HG03175 (cell line): ENCODE results near the gene POLR3G.

ENCODE experiments used
- ATAC-seq: cut with Tn5 transposase; IDR thresholded peaks from one replicate; pipeline ENCODE4 v1.9.1; 2021; ENCODE audit warnings: mild to moderate bottlenecking, moderate library complexity; ENCODE audit not compliant: unreplicated experiment

POLR3G gene

GRCh38 chr5:90474235-90475107, at the start of gene POLR3G, which contains the start of gene MBLAC2:
Gene POLR3G, plus strand, starts transcription at chr5:90474864. Its CDS starts 10,704 bp downstream, at chr5:90485568.
Gene MBLAC2, minus strand, starts transcription at chr5:90474771. Its CDS starts 479 bp downstream, at chr5:90474292.
- peak; percentile 85 for ATAC-seq

GRCh38 chr5:90434116-90434714, 40.4 kb upstream of the POLR3G start:
- peak; percentile 60 for ATAC-seq

- no peak for ATAC-seq
These were observed 37.0 kb upstream of the POLR3G start for GRCh38 chr5:90437663-90438062.

GRCh38 chr5:90438100-90438499, 36.6 kb upstream of the POLR3G start:
- ATAC-seq = no peak

- ATAC-seq = no peak
These were observed 34.0 kb upstream of the POLR3G start for GRCh38 chr5:90440644-90441043.

GRCh38 chr5:90446961-90447360, 27.7 kb upstream of the POLR3G start:
- no peak for ATAC-seq

GRCh38 chr5:90461288-90461687, 13.4 kb upstream of the POLR3G start:
- ATAC-seq = no peak

GRCh38 chr5:90472783-90473395, 1.8 kb upstream of the POLR3G start:
- ATAC-seq = no peak

- ATAC-seq = peak; percentile 2
These were observed 1.0 kb upstream of the POLR3G start for GRCh38 chr5:90473396-90474234.

GRCh38 chr5:90475436-90475980, 844 bp downstream of the POLR3G start:
- ATAC-seq = no peak

- ATAC-seq = no peak
These were observed 1.7 kb downstream of the POLR3G start for GRCh38 chr5:90476391-90476790.

GRCh38 chr5:90477073-90477472, 2.4 kb downstream of the POLR3G start:
- ATAC-seq = no peak

- ATAC-seq = no peak
These were observed 3.1 kb downstream of the POLR3G start for GRCh38 chr5:90477621-90478215.

GRCh38 chr5:90479611-90480385, 5.1 kb downstream of the POLR3G start:
- no peak for ATAC-seq

GRCh38 chr5:90480699-90481098, 6.0 kb downstream of the POLR3G start:
- no peak for ATAC-seq

GRCh38 chr5:90483206-90483605, 8.5 kb downstream of the POLR3G start:
- ATAC-seq = no peak

- no peak for ATAC-seq
These were observed 9.9 kb downstream of the POLR3G start for GRCh38 chr5:90484540-90484939.

GRCh38 chr5:90488791-90489190, 14.1 kb downstream of the POLR3G start:
- no peak for ATAC-seq

- ATAC-seq = no peak
These were observed 19.4 kb downstream of the POLR3G start for GRCh38 chr5:90494043-90494442.
